Umbilical cord (tissue), 2 donors: ENCODE data around the gene TMEM30A. TPM values are rescaled to one million over a fixed set of nuclear protein-coding genes. Genes with fewer than 3 reads are reported as not detected.

Source experiments
- DNase-seq: peaks from one replicate; pipeline ENCODE4 v3.0.0-alpha.2; 2015; ENCODE audit warnings: low spot score
- total RNA-seq: library from RNA; depleted of rRNA; stranded (reverse); fragments of >200 nt; gene quantifications from one replicate; pipeline ENCODE4 v1.2.3, GENCODE V29; 2014; ENCODE audit warnings: low replicate concordance; ENCODE audit not compliant: insufficient read depth

Gene TMEM30A
- total RNA-seq, 1 donor from 2014 or later = 138 TPM

DNA sequence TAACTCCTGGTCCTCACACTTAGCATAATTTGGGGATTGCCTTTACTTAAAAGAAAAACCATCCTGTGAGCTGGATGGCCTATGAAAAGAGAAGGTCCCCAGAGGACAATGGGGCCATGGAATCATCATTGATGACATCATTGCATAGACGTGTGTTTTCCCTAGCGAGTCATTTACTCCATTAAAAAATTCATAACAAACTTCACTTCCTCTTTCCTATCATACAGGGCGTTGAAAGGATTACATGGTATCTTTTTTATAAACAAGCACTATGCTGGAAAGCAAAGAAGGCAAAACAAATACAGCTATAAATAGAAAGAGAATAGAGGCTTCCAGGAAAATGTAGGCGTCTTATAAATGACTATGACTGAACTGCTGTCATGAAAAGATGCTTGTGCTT is 67.4 kb downstream of the TMEM30A start:
- no peak for DNase-seq

DNA sequence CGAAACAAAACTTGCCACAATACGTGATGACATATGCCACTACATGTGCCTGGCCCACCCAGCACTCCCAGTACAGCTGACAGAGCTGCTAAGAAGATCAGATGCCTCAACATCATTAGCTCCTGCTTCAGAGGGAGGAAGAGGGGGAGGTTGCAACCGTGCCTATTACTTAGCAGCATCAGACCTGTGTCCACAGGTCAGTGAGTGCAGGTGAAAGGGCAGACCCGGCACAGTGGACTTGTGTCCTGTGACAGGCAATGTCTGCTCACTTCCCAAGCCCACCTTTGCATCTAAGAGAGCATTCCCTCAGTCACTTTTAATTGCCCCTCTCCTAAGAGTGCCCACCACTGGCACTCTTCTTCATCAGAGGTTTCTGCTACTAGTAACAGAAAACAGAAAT is 69.3 kb downstream of the TMEM30A start:
- DNase-seq = no peak

DNA sequence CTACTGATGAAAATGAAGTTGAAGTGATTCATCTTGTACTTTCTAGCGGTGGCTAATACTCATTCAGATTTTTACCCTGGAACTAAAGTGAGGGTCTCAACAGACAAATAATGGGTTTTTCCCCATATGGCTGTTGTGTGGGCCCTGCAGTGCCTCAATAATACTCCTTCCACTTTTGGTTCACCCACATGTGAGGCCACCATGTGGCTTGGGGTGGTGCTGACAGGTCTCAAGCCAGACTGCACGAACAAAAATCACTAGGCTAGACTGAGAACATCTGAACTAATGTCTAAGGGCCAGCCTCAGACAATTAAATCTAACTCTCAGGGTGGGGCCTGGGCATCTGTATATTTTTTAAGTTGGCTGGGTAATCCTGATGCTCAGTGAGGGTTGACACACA is 70.9 kb downstream of the TMEM30A start:
- DNase-seq = no peak

DNA sequence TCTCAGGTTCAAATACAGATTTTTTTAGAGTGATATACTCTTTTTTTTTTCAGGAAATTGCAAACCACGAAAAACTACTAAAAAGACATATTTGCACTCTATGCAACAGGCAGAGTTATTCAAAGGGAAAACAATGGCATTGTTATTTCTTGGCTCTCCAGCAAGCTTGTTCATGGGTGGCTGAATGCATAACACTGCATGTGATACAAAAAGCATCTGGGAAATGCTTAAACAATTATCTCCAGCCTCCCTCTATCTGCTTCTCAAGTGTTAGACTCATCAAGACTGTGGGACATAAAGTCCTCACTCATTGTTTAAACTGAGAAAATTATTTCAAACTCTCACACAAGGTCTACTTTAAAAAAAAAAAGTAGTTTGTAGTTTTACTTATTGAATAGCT is 71.5 kb downstream of the TMEM30A start:
- no peak for DNase-seq

DNA sequence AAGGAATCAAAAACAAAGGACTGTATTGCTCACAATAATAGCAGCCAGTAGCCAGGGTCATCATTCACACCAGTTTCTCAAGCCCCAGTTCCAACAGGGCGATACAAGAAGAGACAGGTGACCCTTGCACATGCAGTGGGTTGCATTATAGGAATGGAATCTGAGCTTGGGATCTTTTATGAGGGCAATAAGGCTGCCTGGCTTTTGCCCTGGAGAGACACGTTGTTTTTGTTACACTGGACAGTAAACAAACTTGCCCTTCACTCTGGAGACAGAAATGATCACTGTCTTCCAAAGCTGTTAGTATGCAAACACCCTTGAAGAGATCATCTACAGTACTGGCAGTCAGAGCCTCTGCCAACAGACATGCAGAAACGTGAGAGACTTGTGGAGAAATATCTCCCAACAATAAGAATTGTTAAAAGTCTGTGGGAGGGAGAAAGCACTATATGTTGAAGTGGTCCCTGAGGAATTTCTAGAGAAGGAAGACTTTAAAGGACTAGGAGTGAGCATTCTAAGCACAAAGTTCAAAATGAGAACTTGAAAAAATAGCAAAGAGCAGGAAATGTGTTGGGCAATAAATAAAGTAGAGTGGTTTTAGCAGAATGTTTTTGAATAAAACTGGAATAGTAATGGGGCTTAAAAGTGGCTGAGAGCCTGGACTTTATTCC is 72.5 kb downstream of the TMEM30A start:
- DNase-seq = peak; percentile 40

DNA sequence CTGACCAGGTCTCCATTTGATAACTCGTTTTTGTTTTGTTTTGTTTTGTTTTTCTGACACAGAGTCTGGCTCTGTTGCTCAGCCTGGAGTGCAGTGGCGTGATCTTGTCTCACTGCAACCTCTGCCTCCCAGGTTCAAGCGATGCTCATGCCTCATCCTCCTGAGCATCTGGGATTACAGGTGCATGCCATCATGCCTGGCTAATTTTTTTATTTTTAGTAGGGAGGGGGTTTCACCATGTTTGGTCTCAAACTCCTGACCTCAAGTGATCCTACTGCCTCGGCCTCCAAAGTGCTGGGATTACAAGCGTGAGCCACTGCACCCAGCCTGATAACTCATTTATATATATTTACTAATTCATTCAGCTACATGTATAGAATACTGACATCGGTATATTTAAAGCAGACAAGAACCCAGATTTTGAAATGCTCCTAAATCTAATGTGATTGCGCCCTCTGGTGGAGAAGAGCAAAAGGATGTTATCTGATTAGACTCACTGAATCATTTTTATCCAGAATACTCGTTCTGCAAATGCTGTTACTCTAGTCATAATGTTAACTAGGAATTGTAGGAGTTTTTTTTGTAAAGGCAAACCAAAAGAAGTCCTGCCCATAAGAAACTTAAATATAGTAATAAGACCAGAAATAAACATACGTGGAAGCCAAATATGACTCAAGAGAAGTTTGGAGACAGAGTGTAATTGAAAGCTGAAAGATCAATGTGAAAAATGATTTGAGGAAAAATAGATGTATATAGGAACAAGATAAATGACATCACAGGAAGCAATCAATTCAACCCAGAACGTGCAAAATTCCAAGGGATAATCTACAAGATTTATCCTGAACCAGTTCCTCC is 73.5 kb downstream of the TMEM30A start:
- DNase-seq = peak; percentile 81

DNA sequence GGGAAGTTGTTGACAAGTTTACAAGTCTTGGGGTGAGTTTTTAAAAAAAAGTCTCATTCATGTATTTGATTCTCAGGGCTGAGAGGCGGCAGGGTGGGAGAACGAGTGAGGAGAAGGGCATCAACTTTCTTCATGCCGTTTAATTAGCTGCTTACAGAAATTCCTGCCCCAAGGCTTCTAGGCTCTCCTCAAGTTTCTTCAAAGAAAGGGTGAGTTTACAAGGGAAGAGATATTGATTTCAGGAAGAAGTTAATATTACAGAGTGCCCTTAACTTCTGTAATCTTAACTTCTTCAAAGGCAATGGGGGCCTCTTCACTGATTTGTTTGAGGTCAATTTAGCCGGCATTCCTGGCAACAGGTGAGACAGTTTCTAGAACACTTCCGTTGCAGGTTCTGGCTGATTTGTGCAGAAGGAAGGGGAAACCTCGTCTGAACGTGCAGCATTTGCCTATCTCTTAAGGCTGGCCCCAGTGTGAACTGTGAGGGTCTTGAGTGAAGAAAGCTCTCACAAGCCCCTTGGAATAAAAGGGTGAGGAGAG is 75.3 kb downstream of the TMEM30A start:
- no peak for DNase-seq

DNA sequence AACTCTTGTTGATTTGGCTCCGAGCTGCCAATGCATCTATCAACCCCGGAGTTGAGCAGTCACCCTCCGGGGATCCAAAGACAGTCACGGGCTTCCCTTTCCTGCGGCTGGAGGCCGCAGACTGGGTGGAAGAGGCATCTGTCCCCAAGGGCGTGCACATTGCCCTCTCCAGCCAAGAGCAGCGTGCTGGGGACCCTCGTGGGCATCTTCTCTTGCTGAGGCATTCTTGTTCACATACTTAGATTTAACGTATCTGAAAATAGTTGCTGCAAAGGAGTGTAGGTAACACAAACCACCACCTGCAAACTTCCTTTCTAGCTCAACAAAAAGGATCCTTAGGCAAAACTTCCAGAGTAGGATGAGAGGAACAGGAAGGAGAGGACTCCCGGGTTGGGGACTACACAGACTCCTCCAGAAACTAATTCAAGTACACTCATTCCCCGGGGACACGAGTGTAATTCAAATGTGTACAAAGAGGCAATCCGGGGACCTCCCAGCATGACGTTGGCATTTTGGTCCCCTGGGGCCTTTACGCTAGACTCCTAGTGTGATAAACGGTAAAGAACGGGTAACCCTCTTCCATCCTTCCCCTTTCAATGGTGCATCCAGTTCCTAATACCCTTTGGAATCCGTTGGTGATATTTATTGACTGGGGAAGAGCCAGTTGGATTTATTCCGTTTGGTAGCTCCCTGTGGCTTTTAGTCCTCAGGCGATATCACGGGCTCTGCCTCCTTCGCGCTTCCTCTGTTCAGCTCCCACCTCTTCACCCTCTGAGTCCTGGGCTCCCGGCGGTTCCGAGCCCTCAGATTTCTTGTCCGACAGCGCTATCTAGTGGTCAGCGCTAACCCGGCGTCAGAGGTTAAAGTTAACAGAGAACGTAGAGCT is 76.1 kb downstream of the TMEM30A start:
- DNase-seq = peak; percentile 88

DNA sequence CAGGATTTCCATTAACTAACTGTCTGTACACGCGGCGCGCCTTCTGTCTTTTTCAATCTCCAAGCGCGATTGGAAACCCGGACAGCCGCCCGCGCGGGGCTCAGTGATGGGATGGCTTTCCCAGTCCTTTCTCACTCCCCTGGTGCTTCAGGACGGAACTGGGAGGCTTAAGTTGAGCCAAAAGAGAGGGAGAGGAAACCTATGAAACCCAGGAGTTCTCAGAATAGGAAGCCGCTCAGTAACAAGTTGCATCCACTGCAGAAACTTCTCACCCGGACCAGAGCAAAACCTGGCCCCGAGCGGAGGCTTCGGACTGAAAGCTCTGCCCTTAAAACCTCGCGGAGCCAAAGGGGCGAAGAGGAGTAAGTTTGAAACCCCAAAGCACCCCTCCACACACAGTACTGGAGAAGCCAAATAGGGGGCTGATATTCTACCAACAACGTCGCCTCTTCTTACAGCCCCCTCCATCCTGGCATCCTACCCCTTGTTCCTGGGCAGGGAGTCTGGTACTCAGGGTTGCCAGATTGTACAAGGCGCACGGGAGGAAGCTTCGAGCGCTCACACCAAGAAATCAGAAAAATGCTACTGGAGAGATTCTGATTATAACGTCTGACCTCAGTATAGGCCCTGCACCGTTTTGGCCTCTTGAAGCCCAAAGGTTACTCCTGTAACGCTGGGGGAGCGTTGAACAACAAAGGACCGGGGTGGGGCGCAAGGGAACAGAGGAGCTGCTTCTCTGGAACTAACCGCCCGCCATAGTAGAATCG is 77.8 kb downstream of the TMEM30A start:
- DNase-seq = peak; percentile 61

DNA sequence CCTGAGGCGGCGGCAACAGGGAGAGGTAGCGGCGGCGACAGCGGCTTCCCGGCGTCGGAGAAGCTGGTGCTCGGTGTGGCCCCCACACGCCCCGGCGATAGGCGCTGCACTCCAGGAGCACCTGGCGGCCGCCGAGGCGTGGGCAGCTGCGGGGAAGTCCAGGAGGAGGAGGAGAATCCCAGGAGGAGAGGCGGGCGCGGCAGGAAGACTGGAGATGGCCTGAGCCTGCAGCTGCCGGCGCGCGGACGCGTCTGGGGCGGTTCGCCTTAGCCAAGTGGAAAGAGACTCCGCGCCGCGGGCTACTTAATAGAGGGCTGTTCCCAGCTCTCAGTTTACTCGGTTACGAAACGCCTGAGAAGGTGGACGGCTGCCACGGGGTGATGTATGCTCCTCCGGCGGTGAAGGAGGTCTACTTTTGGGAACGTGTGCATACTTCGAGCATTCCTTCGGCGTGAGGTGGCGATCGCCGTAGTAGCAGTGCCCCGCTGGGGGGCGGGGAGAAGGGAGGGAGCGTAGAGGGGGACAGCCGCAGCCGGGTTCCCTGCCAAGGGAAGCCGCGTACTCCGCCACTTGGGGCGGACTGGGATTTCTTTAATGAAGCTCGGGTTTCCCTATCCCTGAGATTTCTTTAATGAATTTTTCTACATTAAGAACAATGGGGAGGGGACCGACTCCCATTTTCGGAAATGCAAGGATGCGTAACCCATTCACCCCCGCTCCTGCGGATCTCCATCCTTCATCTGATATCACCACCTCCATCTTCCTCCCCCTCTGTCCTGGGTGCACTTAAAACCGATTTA is 78.6 kb downstream of the TMEM30A start, which contains the start of gene COL12A1:
COL12A1 (minus strand) TSS at position 278 of the 800 bp plus-strand sequence. CDS start 3,261 bp downstream, outside the sequence.
- peak; percentile 89 for DNase-seq

DNA sequence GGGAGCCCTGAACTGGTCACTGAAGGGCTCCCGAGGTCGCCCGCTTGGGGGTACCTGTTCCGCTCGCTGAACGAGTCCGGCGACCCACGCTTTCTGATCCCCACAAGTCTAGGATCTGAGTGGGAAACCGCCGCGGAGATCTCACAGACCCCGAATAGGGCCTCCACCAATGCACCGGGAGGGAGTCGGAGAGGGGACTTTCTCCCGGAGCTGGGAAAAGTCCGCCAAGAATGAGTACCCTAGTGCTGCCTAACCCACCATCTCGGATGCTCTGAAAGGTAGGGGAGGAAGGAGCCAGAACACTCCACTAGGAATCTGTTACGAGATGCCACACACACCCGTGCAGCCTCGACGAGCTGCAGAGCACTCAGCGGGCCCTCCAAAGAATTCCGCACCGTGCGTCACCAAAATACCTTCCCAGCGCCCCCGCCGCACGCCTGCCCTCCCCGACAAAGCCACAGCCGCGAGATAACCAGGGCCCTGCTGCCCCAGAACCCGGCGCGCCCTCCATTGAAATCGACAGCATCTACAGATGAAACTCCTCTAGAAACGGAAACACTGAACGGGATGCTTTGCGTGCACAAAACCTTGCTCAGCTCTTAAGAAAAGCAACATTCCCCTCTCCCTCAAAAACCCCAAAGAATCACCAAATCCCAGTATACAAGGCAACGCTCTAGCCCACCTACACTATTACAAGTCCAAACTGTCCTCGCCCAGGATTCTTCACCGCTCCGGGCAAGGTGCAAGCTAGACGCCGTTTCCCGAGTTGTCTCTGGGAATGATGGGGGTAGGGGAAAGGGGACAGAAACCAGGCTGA is 79.4 kb downstream of the TMEM30A start:
- DNase-seq = peak; percentile 61

DNA sequence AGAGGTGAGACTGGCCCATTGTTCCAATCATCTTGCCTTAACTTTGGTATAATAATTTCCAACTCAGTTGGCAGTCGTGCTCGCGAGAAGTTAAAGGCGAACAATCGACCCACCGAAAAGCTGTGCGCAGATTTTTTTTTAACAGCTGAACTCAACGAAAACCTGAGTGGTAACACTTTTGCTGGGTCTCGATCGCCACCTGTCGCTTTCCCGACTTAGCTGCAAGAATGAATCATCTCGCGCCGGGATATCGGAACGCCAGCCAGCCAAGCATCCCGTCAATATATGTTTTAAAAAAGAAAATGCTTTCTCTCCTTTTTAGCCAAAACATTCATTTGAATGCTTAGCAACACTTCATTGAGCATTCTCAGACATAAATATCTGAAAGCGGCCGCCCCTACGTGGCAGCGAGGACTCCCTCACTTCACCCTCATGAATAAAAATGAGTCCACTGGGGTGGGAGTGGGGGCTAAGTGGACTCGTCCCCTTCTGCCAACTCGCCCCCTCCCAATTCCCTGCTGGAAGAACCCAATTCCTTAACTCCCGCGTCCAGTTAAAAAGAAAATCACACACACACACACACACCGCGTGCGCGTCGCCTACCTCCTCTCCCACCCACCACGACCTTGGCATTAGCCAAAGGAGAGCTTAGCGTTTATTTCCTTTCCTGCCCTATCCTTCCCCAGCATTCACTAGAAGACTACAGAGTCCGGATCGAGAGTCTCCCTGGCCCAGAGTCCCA is 80.2 kb downstream of the TMEM30A start:
- DNase-seq = peak; percentile 90

DNA sequence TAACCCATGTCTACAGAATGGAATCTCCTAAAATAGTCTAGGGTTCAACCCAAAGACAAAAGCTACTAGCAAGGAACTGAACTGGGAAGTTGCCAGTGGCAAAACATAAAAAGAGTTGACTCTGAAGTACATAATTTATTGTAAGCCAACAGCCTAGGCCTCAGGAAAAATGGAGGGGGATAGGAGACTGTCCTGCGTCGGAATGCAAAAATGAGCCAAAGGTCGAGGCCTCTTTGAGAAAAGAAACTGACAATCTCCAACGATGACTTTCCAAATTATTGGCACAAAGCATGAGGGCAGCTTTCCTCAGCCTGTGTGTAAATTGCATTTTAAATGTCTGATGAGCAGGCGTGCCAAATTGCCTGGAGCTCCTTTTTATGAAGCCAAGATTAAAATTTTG is 80.9 kb downstream of the TMEM30A start:
- peak; percentile 39 for DNase-seq

Other genes starting within 250 kb of the TMEM30A start
- gene COL12A1, start 78.7 kb downstream of the TMEM30A start, total RNA-seq = 1,307 TPM
- gene COX7A2, start 41.0 kb downstream of the TMEM30A start, total RNA-seq = 50.3 TPM
- 79.2 TPM for gene FILIP1, start 209.0 kb upstream of the TMEM30A start, total RNA-seq